ENCODE measurements around the gene ARMC3.
A peak's percentile ranks its signal among the peaks of the same experiment; 100 is the strongest.
"Not testable (repeated sequence)": the region's sequence is repeated elsewhere in the genome, so short reads cannot be mapped to it uniquely, and the experiment has no call there.

The ARMC3 gene, protein sequence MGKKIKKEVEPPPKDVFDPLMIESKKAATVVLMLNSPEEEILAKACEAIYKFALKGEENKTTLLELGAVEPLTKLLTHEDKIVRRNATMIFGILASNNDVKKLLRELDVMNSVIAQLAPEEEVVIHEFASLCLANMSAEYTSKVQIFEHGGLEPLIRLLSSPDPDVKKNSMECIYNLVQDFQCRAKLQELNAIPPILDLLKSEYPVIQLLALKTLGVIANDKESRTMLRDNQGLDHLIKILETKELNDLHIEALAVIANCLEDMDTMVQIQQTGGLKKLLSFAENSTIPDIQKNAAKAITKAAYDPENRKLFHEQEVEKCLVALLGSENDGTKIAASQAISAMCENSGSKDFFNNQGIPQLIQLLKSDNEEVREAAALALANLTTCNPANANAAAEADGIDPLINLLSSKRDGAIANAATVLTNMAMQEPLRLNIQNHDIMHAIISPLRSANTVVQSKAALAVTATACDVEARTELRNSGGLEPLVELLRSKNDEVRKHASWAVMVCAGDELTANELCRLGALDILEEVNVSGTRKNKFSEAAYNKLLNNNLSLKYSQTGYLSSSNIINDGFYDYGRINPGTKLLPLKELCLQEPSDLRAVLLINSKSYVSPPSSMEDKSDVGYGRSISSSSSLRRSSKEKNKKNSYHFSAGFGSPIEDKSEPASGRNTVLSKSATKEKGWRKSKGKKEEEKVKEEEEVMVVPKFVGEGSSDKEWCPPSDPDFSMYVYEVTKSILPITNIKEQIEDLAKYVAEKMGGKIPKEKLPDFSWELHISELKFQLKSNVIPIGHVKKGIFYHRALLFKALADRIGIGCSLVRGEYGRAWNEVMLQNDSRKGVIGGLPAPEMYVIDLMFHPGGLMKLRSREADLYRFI

DNA sequence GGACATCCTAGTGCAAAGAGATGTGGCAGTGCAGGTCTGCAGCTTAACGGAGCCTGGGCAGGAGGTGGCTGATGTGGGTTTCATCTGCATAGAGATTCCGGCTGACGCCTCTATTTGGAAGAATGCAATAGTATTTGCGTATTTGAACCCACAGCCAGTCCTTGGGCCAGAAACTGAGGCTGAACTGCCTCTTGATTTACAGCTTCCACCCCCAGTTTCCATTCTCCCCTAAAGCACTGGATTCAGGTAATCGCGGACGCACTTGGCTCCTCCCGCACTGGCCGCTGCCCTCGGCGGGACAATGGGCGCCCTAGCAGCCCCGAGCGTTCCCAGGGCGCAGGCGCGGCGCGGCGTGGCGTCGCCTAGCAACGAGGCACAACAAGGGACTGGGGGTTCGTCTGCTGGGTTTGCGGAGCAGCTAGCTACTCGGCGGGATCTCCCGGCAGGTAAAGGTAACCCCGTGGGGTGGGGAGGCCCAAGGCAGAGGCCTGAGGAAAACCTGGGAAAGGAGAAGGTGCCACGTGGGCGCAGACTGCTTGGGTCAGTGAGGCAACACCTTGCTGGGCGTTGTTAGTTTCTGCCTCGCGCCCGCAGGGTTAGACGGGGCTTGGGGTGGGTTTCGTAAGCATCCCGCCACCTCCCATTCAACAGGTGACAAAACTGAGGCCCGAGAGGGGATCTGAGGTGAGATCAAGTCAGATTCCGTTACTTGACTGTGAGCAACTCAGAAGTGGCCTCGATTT is at the start of gene ARMC3:
TSS of gene ARMC3 (plus strand) at position 393 of the 743 bp plus-strand sequence. CDS start 3,944 bp downstream, outside the sequence.
- DNase-seq = peak in 54 of 58 donors; percentile 2 to 79 (median 54)

DNA sequence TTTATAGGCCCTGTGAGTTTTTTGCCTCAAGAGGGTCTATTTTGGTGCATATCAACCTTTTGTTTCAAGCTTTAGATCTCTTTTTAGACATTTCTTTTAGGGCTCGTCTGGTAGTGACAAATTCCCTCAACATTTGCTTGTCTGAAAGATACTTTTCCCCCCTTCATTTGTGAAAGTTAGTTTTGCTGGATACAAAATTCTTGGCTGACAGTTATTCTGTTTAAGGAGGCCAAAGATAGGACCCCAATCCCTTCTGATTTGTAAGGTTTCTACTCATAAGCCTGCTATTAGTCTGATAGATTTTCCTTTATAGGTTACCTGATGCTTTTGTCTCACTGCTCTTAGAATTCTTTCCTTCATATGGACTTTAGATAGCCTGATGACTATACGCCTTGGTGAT is 36.1 kb upstream of the ARMC3 start:
- no peak for DNase-seq

DNA sequence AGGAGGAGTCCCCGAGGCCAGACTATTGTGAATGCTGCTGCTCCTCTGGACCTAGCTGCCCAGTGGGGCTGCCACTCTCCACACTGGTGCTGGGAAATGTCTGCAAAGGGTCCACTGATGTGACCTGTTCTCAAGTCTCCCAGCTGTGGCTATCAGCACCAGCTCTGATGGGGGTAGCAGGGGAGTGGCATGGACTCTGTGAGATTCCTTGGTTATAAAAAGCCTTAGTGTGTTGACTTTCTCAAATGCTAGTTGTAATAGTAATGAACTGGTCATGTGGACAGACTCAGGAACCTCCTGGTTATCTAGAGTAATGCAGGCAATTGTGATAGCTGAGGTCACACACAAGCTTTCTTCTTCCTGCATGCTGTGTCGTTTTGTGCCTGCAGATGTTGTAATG is 34.1 kb upstream of the ARMC3 start:
- DNase-seq = no peak

DNA sequence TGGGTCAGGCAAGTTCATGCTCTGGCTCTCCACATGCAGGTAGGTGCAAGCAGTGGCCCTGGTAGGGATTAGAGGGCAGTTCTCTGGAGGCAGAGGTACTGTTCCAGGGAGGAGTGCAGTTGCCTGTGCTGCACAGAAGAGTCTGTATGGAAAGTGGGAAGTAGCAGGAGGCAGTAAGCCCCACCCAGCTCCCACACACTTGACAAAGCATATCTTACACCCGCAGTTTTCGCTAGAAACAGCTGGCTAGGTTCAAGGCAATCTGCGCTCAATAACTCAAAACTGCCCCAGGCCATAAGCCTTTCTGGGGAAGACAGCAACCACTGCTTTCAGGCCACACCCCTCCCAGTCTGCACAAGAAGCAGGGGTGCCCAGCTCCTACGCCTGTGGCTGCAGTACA is 33.1 kb upstream of the ARMC3 start:
- peak in 1 of 58 donors; percentile 7 for DNase-seq

DNA sequence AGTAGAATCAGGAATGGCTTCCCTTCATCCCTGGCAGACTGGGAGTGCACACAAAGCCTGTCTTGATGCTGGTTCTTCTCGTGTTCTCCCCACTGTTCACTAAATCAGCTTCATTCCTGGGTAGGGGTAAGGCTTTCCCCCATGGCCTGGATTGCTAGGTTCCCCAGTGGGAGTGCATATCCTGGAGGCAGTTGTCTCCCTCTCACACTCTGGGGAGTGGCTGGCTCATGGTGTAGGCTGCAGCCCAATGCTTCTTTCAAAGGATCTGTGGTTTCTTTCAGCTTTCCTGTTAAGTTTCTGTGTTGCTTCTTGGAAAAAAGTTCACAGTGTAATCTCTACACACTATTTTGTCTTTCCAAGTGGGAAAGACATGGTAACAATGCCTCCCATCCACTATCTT is 32.6 kb upstream of the ARMC3 start:
- DNase-seq = no peak

DNA sequence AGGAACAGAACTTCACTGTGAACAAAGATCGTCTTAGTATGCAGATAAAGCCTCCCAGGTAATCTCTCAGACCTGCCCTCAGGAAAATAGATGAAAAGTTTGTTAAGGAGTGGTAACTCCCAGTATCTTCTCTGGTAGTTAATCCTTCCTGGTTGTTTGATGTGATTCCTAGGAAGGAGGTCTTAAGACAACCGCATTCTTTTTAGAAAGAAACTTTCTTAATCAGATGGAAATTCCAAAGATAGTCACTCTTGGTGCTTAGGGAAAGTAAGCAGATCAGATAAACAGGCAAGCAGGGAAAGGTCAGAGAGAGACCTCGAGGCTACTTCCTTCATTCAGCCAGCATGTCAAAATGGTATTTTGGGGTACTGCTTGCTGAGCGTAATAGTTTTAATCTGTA is 30.5 kb upstream of the ARMC3 start:
- DNase-seq = no peak

DNA sequence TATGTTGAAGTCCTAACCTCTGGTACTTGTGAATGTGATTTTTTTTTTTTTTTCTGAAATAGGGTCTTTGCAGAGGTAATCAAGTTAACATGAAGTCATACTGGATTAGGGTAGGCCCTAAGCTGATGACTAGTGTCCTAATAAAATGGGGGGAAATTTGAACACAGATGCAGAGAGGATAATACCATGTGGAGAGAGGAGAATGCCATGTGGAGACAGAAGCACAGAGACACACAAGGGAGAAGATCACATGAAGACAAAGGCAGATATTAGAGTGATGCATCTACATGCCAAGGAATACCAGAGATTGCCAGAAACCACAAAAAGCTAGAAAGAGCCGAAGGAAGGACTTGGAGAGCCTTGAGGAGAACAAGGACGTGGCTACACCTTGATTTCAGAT is 28.5 kb upstream of the ARMC3 start:
- DNase-seq = no peak

DNA sequence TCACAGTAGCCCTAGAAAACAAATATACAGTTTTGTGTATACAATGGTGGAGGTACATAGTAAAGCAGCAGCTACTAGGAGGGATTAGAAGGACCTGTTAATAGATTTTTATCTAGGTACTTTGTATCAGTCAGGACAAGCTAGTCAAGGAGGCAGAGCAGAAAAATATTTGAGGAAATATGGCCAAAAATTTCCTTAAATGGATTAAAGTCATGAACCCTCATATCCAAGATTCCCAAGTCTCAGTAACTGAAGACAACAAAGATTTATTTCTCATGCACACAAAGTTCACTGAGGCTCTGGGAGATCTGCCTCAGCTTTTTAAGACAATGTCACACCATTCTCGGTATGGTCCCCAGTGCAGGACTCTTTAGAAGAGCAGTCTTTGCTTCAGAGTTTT is 28.1 kb upstream of the ARMC3 start:
- DNase-seq = no peak

DNA sequence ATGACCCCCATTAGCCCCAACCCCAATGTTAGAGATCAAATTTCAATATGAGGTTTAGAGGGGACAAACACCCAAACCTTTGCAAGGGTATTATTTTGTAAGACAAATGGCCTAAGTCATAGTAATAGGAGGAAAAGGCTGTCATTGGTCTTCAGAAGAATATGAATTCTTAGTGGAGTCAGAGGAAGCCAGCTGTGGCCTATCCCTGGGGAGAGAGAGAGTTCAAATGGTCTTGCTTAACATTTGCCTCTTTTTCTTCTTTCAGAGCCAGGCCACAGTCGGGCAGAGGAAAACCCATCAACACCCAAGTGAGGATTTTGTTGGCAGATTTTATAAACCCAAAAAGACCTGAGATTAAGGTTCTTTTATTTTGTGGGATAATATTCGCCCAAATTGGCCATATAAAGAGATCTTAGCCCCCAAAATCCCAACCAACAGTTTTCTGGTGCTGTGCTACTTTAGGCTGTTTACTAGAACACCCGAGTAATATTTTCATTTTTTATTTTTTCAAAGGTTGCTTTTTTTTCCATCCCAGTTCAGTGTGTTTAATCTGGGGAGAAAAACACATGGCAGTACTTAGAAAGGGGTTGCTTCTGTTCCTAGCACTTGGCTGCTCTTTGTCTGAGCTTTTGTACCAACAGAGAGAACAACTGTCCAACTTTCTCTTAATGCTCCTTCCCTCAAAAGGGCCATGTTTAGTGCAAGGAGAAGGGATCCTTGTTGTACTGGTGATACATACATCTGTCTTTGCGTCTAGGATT is 26.8 kb upstream of the ARMC3 start:
- DNase-seq = no peak

DNA sequence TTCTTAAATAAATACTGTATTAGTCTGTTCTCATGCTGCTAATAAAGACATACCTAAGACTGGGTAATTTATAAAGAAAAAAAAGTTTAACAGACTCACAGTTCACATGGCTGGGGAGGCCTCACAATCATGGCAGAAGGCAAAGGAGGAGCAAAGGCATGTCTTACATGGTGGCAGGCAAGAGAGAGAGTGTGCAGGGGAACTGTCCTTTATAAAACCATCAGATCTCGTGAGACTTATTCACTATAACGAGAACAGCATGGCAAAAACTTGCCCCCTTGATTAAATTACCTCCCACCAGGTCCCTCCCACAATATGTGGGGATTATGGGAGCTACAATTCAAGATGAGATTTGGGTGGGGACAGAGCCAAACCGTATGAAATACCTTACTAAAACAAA is 25.7 kb upstream of the ARMC3 start:
- DNase-seq = not testable (repeated sequence)

DNA sequence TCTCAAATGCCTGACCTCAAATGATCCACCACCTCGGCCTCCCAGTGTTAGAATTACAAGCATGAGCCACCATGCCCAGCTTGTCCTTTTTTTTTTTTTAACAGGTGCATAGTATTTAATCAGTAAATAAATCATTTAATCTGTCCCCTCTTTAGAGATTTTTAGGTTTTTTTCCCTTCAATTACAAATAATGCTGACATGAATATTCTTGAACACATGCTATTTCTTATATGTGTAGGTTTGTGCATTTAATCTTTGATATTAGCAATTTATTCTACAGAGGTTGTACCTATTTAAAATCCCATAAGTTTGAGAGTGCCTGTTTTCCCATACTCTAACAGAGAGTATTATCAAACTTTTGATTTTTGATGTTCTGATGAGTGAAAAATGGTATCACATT is 24.2 kb upstream of the ARMC3 start:
- DNase-seq = no peak

DNA sequence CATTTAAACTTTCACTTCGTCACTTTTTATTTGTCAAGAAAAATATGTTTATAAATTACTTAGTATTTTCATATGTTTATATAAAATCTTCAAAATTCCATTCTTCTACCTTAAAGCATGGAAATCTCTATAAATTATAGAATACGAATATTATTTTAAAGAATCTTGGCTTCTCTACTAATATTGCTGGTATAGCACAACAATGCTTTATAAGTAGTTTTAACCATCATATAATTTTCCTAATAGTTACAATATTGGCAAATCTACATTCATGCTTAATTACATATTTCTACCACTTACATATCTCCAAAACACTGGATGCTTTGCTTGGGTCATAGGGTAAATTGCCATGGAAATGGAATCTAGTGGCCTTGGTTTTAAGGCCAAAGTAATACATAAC is 21.1 kb upstream of the ARMC3 start:
- no peak for DNase-seq

DNA sequence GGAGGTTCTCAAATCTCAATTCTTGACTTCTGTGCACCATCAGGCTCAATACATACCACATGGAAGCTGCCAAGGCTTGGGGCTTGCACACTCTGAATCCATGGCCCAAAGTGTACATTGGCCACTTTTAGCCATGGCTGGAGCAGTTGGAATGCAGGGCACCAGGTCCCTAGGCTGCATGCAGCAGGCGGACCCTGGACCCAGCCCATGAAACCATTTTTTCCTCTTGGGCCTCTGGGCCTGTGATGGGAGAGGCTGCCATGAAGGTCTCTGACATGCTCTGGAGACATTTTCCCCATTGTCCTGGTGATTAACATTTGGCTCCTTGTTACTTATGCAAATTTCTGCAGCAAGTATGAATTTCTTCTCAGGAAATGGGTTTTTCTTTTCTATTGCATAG is 19.0 kb upstream of the ARMC3 start:
- no peak for DNase-seq

DNA sequence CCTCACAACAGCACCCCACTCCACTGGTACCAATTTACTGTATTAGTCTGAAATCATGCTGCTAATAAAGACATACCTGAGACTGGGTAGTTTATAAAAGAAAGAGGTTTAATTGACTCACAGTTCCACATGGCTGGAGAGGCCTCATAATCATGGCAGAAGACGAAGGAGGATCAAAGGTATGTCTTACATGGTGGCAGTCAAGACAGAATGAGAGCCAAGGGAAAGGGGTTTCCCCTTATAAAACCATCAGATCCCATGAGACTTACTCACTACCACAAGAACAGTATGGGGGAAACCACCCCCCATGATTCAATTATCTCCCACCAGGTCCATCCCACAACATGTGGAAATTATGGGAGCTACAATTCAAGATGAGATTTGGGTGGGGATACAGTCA is 18.2 kb upstream of the ARMC3 start:
- DNase-seq = not testable (repeated sequence)

DNA sequence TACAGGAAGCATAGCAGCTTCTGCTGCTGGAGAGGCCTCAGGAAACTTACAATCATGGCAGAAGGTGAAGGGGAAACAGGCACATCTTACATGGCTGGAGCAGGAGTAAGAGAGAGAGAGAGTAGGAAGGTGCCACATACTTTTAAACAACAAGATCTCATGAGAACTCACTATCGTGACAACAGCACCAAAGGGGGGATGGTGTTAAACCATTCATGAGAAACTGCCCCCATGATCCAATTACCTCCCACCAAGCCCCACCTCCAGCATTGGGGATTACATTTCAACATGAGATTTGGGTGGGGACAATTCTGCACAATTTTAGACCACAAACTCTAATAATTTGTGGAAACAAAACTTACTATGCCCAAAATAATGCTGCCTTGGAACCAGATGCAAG is 16.8 kb upstream of the ARMC3 start:
- DNase-seq = no peak

DNA sequence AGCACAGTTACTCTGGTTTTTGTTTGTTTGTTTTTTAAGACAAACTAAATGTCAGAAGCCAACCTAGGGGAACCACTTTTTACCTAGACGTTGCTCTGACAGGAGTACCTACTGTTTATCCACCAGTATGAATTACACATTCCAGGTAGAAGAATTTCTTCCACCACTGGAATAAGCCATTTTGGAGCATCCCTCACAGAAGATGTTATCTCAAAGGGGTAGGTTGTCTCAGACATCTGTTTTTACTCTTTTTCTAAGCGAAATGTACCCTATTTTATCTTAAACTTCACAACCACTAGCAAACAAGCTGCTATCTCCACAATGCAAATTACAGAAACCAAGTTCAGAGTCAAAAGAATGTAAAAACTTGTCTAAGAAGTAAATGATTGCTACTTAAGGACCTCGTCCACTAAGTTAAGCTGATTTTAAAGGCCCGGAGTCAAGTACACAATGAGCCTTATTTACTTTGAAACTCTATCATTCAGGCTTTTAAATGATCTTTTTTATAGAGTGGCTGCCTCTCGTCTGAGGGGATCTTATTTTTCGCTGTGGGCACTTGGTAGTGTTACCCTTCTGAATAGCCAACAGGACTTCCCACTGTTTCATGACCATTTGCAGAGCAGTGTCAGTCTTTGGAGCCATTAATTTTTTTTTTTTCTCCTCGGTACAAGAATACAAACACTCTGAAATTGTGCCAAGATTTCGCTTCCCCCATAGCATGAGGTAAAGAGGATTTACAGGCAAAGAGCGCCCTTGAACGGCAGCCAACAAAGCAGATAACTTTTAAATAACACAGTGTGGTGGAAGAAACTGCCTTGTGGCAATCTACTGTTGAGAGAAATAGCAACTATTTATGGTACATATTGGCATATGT is 15.7 kb upstream of the ARMC3 start:
- DNase-seq = peak in 2 of 58 donors; percentile 3 to 14

DNA sequence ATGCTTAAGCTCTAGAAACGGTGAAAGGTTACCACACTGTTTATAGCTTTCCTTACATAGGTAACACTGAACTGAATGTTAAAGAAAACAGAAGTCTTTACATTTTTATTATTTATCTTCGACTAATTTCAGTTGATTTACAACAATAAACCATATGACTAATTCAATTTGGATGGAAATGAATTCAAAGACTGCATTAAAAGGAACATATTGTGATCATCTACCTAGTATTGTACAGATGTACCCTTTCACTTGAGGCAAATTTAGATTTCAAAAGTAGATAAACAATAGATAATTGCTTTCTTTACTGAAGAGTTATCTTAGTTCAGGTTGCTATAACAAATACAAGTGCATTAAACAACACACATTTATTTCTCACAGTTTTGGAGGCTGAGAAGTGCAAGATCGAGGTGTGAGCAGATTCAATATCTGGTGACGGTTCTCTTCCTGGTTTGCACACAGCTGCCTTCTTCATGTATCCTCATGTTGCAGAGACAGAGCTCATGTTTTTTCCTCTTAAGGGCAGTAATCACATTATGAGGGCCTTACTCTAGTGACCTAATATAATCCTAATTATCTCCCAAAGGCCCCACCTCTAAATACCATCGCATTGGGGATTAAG is 15.0 kb upstream of the ARMC3 start:
- no peak for DNase-seq

DNA sequence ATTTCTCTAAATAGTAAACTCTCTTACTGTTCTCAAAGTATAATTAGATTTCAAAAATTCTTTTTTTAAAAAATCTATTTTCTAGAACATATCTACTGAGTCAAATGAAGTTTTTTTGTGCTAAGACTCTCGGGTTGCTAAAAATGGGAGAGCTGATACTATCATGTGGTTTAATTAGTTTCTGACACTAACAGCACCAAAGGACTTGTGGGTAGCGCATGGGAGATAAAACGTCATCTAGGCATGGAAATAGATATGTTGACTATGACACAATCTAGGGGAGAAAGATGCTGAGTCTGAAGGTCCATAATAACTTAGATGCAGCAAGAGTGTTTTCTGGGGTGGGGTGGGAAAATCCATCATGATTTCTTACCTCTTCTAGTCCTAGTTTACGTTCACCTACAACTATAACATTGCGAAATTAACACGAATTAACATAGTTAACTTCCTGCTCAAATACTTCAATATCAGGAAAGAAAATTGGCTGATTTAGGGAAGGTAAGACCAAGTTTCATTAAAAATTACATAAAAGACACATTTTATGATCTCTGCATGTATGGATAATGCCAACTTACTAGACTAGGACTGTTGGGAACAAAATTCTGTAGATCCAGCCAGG is 14.3 kb upstream of the ARMC3 start:
- DNase-seq = no peak

DNA sequence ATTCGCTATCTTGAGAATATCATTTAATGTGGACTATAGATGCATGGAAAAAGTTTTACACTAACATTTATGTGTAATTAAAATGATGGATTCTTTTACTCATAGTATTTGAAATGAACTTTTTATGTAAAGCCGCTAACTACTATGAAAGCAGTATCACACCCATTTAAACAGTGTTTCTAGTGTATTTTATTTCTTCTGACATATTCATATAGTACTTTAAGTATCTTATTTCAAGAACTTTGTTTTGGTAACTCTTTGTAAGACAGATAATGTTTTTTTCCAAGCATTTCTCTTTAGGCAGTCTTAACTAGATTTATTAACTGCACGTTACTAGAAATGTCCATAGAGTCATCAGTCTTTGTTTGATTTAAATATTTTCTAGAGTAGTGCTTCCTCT is 12.5 kb upstream of the ARMC3 start:
- DNase-seq = no peak

Data from anterior cingulate cortex (tissue), 58 donors.